GM12878 (cell line): Measurements from ENCODE around the gene ZNF823. TPM values are rescaled to one million over a fixed set of nuclear protein-coding genes. Genes with fewer than 3 reads are reported as not detected.
A peak's percentile ranks its signal among the peaks of the same experiment; 100 is the strongest.

Source experiments
- ATAC-seq: fragments of 200-7000 bp; cut with Tn5 transposase; 3 replicates; pipeline ENCODE4 v1.9.1; 2020; ENCODE audit warnings: mild to moderate bottlenecking, moderate library complexity
- BruUV-seq: library from RNA; stranded (reverse); fragments of 400-500 nt; replicated peaks from 2 replicates; lab custom pipeline; 2021; lab: Mats Ljungman, UMichigan
- CTCF ChIA-PET: fragments of 300-600 bp; sonication (Branson Sonifier 250); formaldehyde crosslinking; extraction: SDS; loops from one replicate; lab custom pipeline; 2021; ENCODE audit warnings: inconsistent platforms; lab: Yijun Ruan, JAX
- POLR2A ChIA-PET: fragments of 350-600 bp; formaldehyde crosslinking; extraction: SDS; loops from one replicate; lab custom pipeline; 2021; ENCODE audit warnings: inconsistent platforms; lab: Charles Lee
- RAD21 ChIA-PET: fragments of 300-600 bp; sonication (Branson Sonifier 250); formaldehyde crosslinking; loops from one replicate; lab custom pipeline; 2023; ENCODE audit warnings: antibody characterized with exemption; ENCODE audit not compliant: unreplicated experiment; lab: Charles Lee
- SMC1A ChIA-PET: fragments of 300-600 bp; sonication (Branson Sonifier 250); formaldehyde crosslinking; loops from one replicate; lab custom pipeline; 2023; ENCODE audit not compliant: unreplicated experiment, uncharacterized antibody; lab: Charles Lee
- DNase-seq: peaks from one replicate; pipeline ENCODE4 v3.0.0-alpha.2; 2011; ENCODE audit warnings: low read depth, low spot score
- FAIRE-seq: peaks from 3 replicates; lab custom pipeline; 2011; peaks lifted over from hg19 to GRCh38; lab: Jason Lieb, UNC
- H2AFZ ChIP-seq: 2 replicates; pipeline ENCODE4 v1.6.0; 2011; ENCODE audit warnings: low read depth, low read length, control low read depth; ENCODE audit not compliant: control insufficient read depth
- H3K27ac ChIP-seq: 2 replicates; pipeline ENCODE4 v1.5.1; 2011; ENCODE audit warnings: control low read depth; ENCODE audit not compliant: control insufficient read depth, insufficient read depth
- H3K27me3 ChIP-seq, 2 experiments: replicated peaks in 1 of 2; 2 replicates each; pipeline versions ENCODE4 v1.6.0 to v1.6.1; 2011; ENCODE audit warnings: low read length in 1 of 2; ENCODE audit not compliant: control insufficient read depth in 2 of 2, insufficient read depth in 2 of 2
- H3K36me3 ChIP-seq, 2 experiments: 2 replicates each; pipeline ENCODE4 v1.5.1; 2011; ENCODE audit warnings: low read length in 1 of 2; ENCODE audit not compliant: control insufficient read depth in 2 of 2, insufficient read depth in 2 of 2
- H3K4me1 ChIP-seq: 2 replicates; pipeline ENCODE4 v1.6.1; 2011; ENCODE audit warnings: mild to moderate bottlenecking, low read length, moderate library complexity, mixed read lengths; ENCODE audit not compliant: control insufficient read depth, insufficient read depth
- H3K4me2 ChIP-seq: 2 replicates; pipeline ENCODE4 v1.6.0; 2011; ENCODE audit warnings: control low read depth; ENCODE audit not compliant: control insufficient read depth, insufficient read depth
- H3K4me3 ChIP-seq: fragments of 200-600 bp; sonication (generic); 2 replicates; pipeline ENCODE4 v1.5.1; 2016
- H3K79me2 ChIP-seq: 2 replicates; pipeline ENCODE4 v1.6.0; 2011; ENCODE audit warnings: low read length; ENCODE audit not compliant: control insufficient read depth, insufficient read depth
- H3K9ac ChIP-seq: 2 replicates; pipeline ENCODE4 v1.8.0; 2011; ENCODE audit warnings: low read length, control low read depth, mixed read lengths; ENCODE audit not compliant: control insufficient read depth, insufficient read depth
- H3K9me3 ChIP-seq: replicated peaks from 3 replicates; pipeline ENCODE4 v1.5.1; 2011; ENCODE audit warnings: mild to moderate bottlenecking, low read length; ENCODE audit not compliant: control insufficient read depth, insufficient read depth
- H4K20me1 ChIP-seq: 2 replicates; pipeline ENCODE4 v1.6.0; 2011; ENCODE audit not compliant: control insufficient read depth, insufficient read depth
- ATF7 ChIP-seq: fragments of 450-650 bp; IDR thresholded peaks from 2 replicates; pipeline ENCODE4 v1.6.1; 2016; ENCODE audit warnings: low read depth, mild to moderate bottlenecking
- CTCF ChIP-seq, 3 experiments: IDR thresholded peaks in 2 of 3; conservative IDR thresholded peaks in 1 of 3; 2 replicates each; pipeline ENCODE4 v1.5.1; 2011; ENCODE audit warnings: low read depth in 3 of 3, low read length in 3 of 3, mild to moderate bottlenecking in 3 of 3, control low read depth in 2 of 3, moderate library complexity in 2 of 3, inconsistent platforms in 1 of 3, mixed read lengths in 1 of 3; ENCODE audit not compliant: control insufficient read depth in 2 of 3, insufficient read depth in 1 of 3; ENCODE audit errors: extremely low read depth in 1 of 3
- EGR1 ChIP-seq, 2 experiments: IDR thresholded peaks; 1 replicate in 1 of 2; 2 replicates in 1 of 2; pipeline ENCODE4 v1.6.1; 2011 to 2012; ENCODE audit warnings: low read depth in 2 of 2, low read length in 2 of 2, borderline replicate concordance in 1 of 2, mild to moderate bottlenecking in 1 of 2, moderate library complexity in 1 of 2
- EZH2 ChIP-seq: IDR thresholded peaks from 2 replicates; pipeline ENCODE4 v1.6.1; 2012; ENCODE audit warnings: low read depth, mild to moderate bottlenecking, control low read depth, inconsistent platforms, low read length, borderline replicate concordance; ENCODE audit not compliant: control insufficient read depth
- FOXK2 ChIP-seq: fragments of 450-650 bp; IDR thresholded peaks from 2 replicates; pipeline ENCODE4 v1.6.1; 2017; ENCODE audit warnings: mild to moderate bottlenecking, moderate library complexity
- IRF5 ChIP-seq: fragments of 450-650 bp; IDR thresholded peaks from 2 replicates; pipeline ENCODE4 v1.6.1; 2017; ENCODE audit warnings: borderline replicate concordance
- NBN ChIP-seq: fragments of 450-650 bp; IDR thresholded peaks from 2 replicates; pipeline ENCODE4 v1.6.1; 2016
- POLR2AphosphoS2 ChIP-seq: IDR thresholded peaks from 2 replicates; pipeline ENCODE4 v1.6.1; 2011; ENCODE audit warnings: low read depth, mild to moderate bottlenecking, low read length, improper control_type of control experiment, moderate library complexity
- SMAD5 ChIP-seq: IDR thresholded peaks from 2 replicates; pipeline ENCODE4 v1.6.1; 2016; ENCODE audit warnings: antibody characterized with exemption, low read depth
- SMC3 ChIP-seq: IDR thresholded peaks from 2 replicates; pipeline ENCODE4 v1.6.1; 2011; ENCODE audit warnings: low read length, improper control_type of control experiment, borderline replicate concordance
- TAF1 ChIP-seq: IDR thresholded peaks from 2 replicates; pipeline ENCODE4 v1.6.1; 2011; ENCODE audit warnings: mild to moderate bottlenecking, low read depth, low read length, borderline replicate concordance
- TARDBP ChIP-seq: IDR thresholded peaks from 2 replicates; pipeline ENCODE4 v1.6.1; 2016; ENCODE audit warnings: borderline replicate concordance
- YY1 ChIP-seq: IDR thresholded peaks from 2 replicates; pipeline ENCODE4 v1.6.1; 2011; ENCODE audit warnings: low read depth, mild to moderate bottlenecking, low read length
- ZBED1 ChIP-seq: IDR thresholded peaks from 2 replicates; pipeline ENCODE4 v1.6.1; 2016; ENCODE audit warnings: borderline replicate concordance
- ZZZ3 ChIP-seq: IDR thresholded peaks from 2 replicates; pipeline ENCODE4 v1.6.1; 2011; ENCODE audit warnings: low read depth; ENCODE audit not compliant: control insufficient read depth, insufficient read length
- WGBS: methylation state at CpG from one replicate; pipeline ENCODE4 v1.1.6; 2016; ENCODE audit warnings: low lambda C conversion rate; ENCODE audit not compliant: insufficient replicate concordance, insufficient coverage; ENCODE audit errors: missing lambda C conversion rate; 5-methylcytosine and 5-hydroxymethylcytosine counted together
- in situ Hi-C: fragments of 300-500 bp; cut with MboI; formaldehyde crosslinking; loops from 9 replicates; pipeline ENCODE4 v1.14.3; 2018; ENCODE audit warnings: mixed read lengths
- intact Hi-C: fragments of 100-400 bp; cut with micrococcal nuclease; formaldehyde crosslinking; loops from one replicate; pipeline ENCODE4 v1.14.2; 2022; ENCODE audit not compliant: unreplicated experiment
- polyA plus RNA-seq, 11 experiments: library from polyadenylated mRNA; depleted of rRNA in 4 of 11; unstranded in 6 of 11; stranded (reverse) in 5 of 11; fragments of >200 nt; fragmentation: Nextera tagmentation in 4 of 11; fragmentation: Illumina TruSeq in 1 of 11; extraction: Ambion mirVana in 4 of 11; extraction: Trizol in 1 of 11; gene quantifications; 1 replicate in 1 of 11; 2 replicates in 10 of 11; pipeline versions ENCODE4 v1.2.1 to v1.2.3, GENCODE V29; 2011 to 2016; ENCODE audit warnings: inconsistent platforms in 2 of 11, missing spikeins in 2 of 11, low read depth in 1 of 11
- small RNA-seq: library from RNA; depleted of rRNA; stranded (forward); fragments of <200 nt; gene quantifications from one replicate; pipeline ENCODE3, GENCODE V24; 2014
- total RNA-seq, 4 experiments: library from RNA; depleted of rRNA in 3 of 4; stranded (reverse); fragments of >200 nt in 3 of 4; fragmentation: Illumina TruSeq in 1 of 4; extraction: Trizol in 1 of 4; gene quantifications; 2 replicates each; pipeline versions ENCODE4 v1.2.1 to v1.2.3, GENCODE V29; 2013 to 2021

ZNF823 gene
- total and polyA plus RNA-seq, 10 of the 15 experiments (the other 5 are each of a cell fraction or from before 2014, with no cell fraction given): 3.3 to 8.0 (median 4.5) TPM

- TF ChIP-seq ZZZ3 (no peak), IRF5 (no peak), FOXK2 (no peak), TAF1 (no peak), ZBED1 (no peak), NBN (no peak), SMAD5 (no peak), CTCF (IDR thresholded peaks at IDR 0.05 in 2 of 3, conservative IDR thresholded peaks at IDR 0.05 in 1 of 3; ENCODE audit: control insufficient read depth in 2 of 3, extremely low read depth in 1 of 3, insufficient read depth in 1 of 3, low read depth in 3 of 3, low read length in 3 of 3) (peak; percentile 24 to 39 (median 34); a peak in 4 of 6 replicates), EGR1 (IDR thresholded peaks at IDR 0.05; ENCODE audit: borderline replicate concordance in 1 of 2, low read depth in 2 of 2, low read length in 2 of 2) (no peak), TARDBP (no peak), YY1 (no peak), SMC3 (0 out of 2 replicates have a peak, but pooled peaks have one; percentile 13), EZH2 (no peak), POLR2AphosphoS2 (no peak), ATF7 (no peak)
- ChIA-PET RAD21 (no interaction called here), POLR2A (no interaction called here), CTCF (interaction anchor here (0.7 kb wide), 1 partner anchor 13 kb away, joined by 3 read pairs; no protein-coding TSS in a partner anchor), SMC1A (no interaction called here)
- 16% methylated on average over 14 of the region's 14 CpGs for WGBS
- no peak for DNase-seq
- Histone ChIP-seq H4K20me1 (no peaks in the 10 kb centered on the region), H3K79me2 (no peaks in the 10 kb centered on the region), H3K36me3 (no peaks in the 10 kb centered on the region), H3K27me3 (no peaks in the 10 kb centered on the region), H3K4me1 (no peaks in the 10 kb centered on the region), H3K4me2 (0 out of 2 replicates have a peak overlapping the region, but pooled peaks have one; percentile 17), H3K27ac (no peak overlapping the region), H2AFZ (no peak overlapping the region), H3K9ac (no peak overlapping the region), H3K4me3 (no peak overlapping the region), H3K9me3 (peaks cover 3% of the 10 kb centered on the region; the same call in 2 of the 3 replicates)
- no TSS peak for BruUV-seq
- ATAC-seq: no peak
- intact Hi-C loops: no loop called here
- in situ Hi-C loops: no loop called here
- FAIRE-seq: no peak
Observed at GRCh38 chr19:11673608-11674041, 65.1 kb downstream of the ZNF823 start.

Small RNA genes within 50 kb of the gene (small RNA-seq; reads per million reads assigned to genes)
- gene ZNF833P: not detected

Other genes with a start within 250 kb of the ZNF823 start
Only the 7 nearest of the 13 such genes appear.
- 70.0 TPM in 2 replicates for gene ACP5, start 161.3 kb downstream of the ZNF823 start, total RNA-seq (2014; rRNA removed)
- 31.7 and 38.3 TPM in 2 replicates for gene ACP5, start 161.3 kb downstream of the ZNF823 start, total RNA-seq (2014; rRNA removed; fragmentation: Illumina TruSeq; extraction: Trizol)
- 43.6 and 46.9 TPM in 2 replicates for gene ACP5, start 161.3 kb downstream of the ZNF823 start, total RNA-seq (2021)
- gene ACP5, start 161.3 kb downstream of the ZNF823 start, polyA plus RNA-seq (2011; rRNA removed): 3.5 and 5.5 TPM in 2 replicates
- gene ACP5, start 161.3 kb downstream of the ZNF823 start, polyA plus RNA-seq (2014; fragmentation: Illumina TruSeq; extraction: Trizol): 30.4 and 37.6 TPM in 2 replicates
- 1 to 10 TPM; 1.0 to 2.2 TPM for gene ACP5, start 161.3 kb downstream of the ZNF823 start, polyA plus RNA-seq (2014; fragmentation: Nextera tagmentation; extraction: Ambion mirVana)
- gene ACP5, start 161.3 kb downstream of the ZNF823 start, polyA plus RNA-seq (2014; rRNA removed): 73.4 and 78.1 TPM in 2 replicates
- 10 to 100 TPM; 35.9 to 36.0 TPM for gene ACP5, start 161.3 kb downstream of the ZNF823 start, polyA plus RNA-seq (2016; fragmentation: Nextera tagmentation; extraction: Ambion mirVana)
- gene ZNF627, start 141.5 kb downstream of the ZNF823 start, total RNA-seq (2014; rRNA removed): 10.9 and 12.5 TPM in 2 replicates
- 13.6 and 14.1 TPM in 2 replicates for gene ZNF627, start 141.5 kb downstream of the ZNF823 start, total RNA-seq (2014; rRNA removed; fragmentation: Illumina TruSeq; extraction: Trizol)
- gene ZNF627, start 141.5 kb downstream of the ZNF823 start, total RNA-seq (2021): 9.8 and 10.3 TPM in 2 replicates
- 13.7 and 19.8 TPM in 2 replicates for gene ZNF627, start 141.5 kb downstream of the ZNF823 start, polyA plus RNA-seq (2011; rRNA removed)
- 10.6 and 11.4 TPM in 2 replicates for gene ZNF627, start 141.5 kb downstream of the ZNF823 start, polyA plus RNA-seq (2014; fragmentation: Illumina TruSeq; extraction: Trizol)
- gene ZNF627, start 141.5 kb downstream of the ZNF823 start, polyA plus RNA-seq (2014; fragmentation: Nextera tagmentation; extraction: Ambion mirVana): 1 to 10 TPM; 5.1 to 5.4 TPM
- 4.8 and 6.3 TPM in 2 replicates for gene ZNF627, start 141.5 kb downstream of the ZNF823 start, polyA plus RNA-seq (2014; rRNA removed)
- gene ZNF627, start 141.5 kb downstream of the ZNF823 start, polyA plus RNA-seq (2016; fragmentation: Nextera tagmentation; extraction: Ambion mirVana): 10 to 100 TPM in 1 of 2 experiments, 1 to 10 TPM in 1; 9.4 to 10.5 TPM
- gene ZNF441, start 28.1 kb upstream of the ZNF823 start, total RNA-seq (2014; rRNA removed): 4.1 and 4.5 TPM in 2 replicates
- 6.1 and 7.7 TPM in 2 replicates for gene ZNF441, start 28.1 kb upstream of the ZNF823 start, total RNA-seq (2014; rRNA removed; fragmentation: Illumina TruSeq; extraction: Trizol)
- gene ZNF441, start 28.1 kb upstream of the ZNF823 start, total RNA-seq (2021): 3.0 and 4.1 TPM in 2 replicates
- 9.4 and 15.1 TPM in 2 replicates for gene ZNF441, start 28.1 kb upstream of the ZNF823 start, polyA plus RNA-seq (2011; rRNA removed)
- gene ZNF441, start 28.1 kb upstream of the ZNF823 start, polyA plus RNA-seq (2014; fragmentation: Illumina TruSeq; extraction: Trizol): 4.2 and 5.0 TPM in 2 replicates
- 1 to 10 TPM; 1.0 to 1.3 TPM for gene ZNF441, start 28.1 kb upstream of the ZNF823 start, polyA plus RNA-seq (2014; fragmentation: Nextera tagmentation; extraction: Ambion mirVana)
- gene ZNF441, start 28.1 kb upstream of the ZNF823 start, polyA plus RNA-seq (2014; rRNA removed): 2.6 and 4.0 TPM in 2 replicates
- gene ZNF441, start 28.1 kb upstream of the ZNF823 start, polyA plus RNA-seq (2016; fragmentation: Nextera tagmentation; extraction: Ambion mirVana): 1 to 10 TPM; 4.5 to 5.5 TPM
- gene ZNF491, start 59.6 kb upstream of the ZNF823 start, total RNA-seq (2014; rRNA removed): 0.56 and 1.0 TPM in 2 replicates
- gene ZNF491, start 59.6 kb upstream of the ZNF823 start, total RNA-seq (2014; rRNA removed; fragmentation: Illumina TruSeq; extraction: Trizol): 0.58 and 0.69 TPM in 2 replicates
- gene ZNF491, start 59.6 kb upstream of the ZNF823 start, total RNA-seq (2021): 0.26 and 0.51 TPM in 2 replicates
- 0.19 and 0.22 TPM in 2 replicates for gene ZNF491, start 59.6 kb upstream of the ZNF823 start, polyA plus RNA-seq (2011; rRNA removed)
- gene ZNF491, start 59.6 kb upstream of the ZNF823 start, polyA plus RNA-seq (2014; fragmentation: Illumina TruSeq; extraction: Trizol): 0.72 and 1.2 TPM in 2 replicates
- under 1 TPM; 0.18 to 0.49 TPM for gene ZNF491, start 59.6 kb upstream of the ZNF823 start, polyA plus RNA-seq (2014; fragmentation: Nextera tagmentation; extraction: Ambion mirVana)
- 0.28 and 1.4 TPM in 2 replicates for gene ZNF491, start 59.6 kb upstream of the ZNF823 start, polyA plus RNA-seq (2014; rRNA removed)
- under 1 TPM; 0.21 to 0.23 TPM for gene ZNF491, start 59.6 kb upstream of the ZNF823 start, polyA plus RNA-seq (2016; fragmentation: Nextera tagmentation; extraction: Ambion mirVana)
- gene ZNF440, start 75.3 kb upstream of the ZNF823 start, total RNA-seq (2014; rRNA removed): 4.9 and 6.3 TPM in 2 replicates
- gene ZNF440, start 75.3 kb upstream of the ZNF823 start, total RNA-seq (2014; rRNA removed; fragmentation: Illumina TruSeq; extraction: Trizol): 8.2 and 8.9 TPM in 2 replicates
- 3.6 and 7.0 TPM in 2 replicates for gene ZNF440, start 75.3 kb upstream of the ZNF823 start, total RNA-seq (2021)
- gene ZNF440, start 75.3 kb upstream of the ZNF823 start, polyA plus RNA-seq (2011; rRNA removed): 3.6 and 5.4 TPM in 2 replicates
- gene ZNF440, start 75.3 kb upstream of the ZNF823 start, polyA plus RNA-seq (2014; fragmentation: Illumina TruSeq; extraction: Trizol): 4.0 and 5.3 TPM in 2 replicates
- 1 to 10 TPM; 1.3 to 2.1 TPM for gene ZNF440, start 75.3 kb upstream of the ZNF823 start, polyA plus RNA-seq (2014; fragmentation: Nextera tagmentation; extraction: Ambion mirVana)
- gene ZNF440, start 75.3 kb upstream of the ZNF823 start, polyA plus RNA-seq (2014; rRNA removed): 4.8 and 5.6 TPM in 2 replicates
- 1 to 10 TPM; 1.8 to 2.8 TPM for gene ZNF440, start 75.3 kb upstream of the ZNF823 start, polyA plus RNA-seq (2016; fragmentation: Nextera tagmentation; extraction: Ambion mirVana)
- gene ZNF439, start 109.8 kb upstream of the ZNF823 start, total RNA-seq (2014; rRNA removed): 1.2 and 1.8 TPM in 2 replicates
- 2.4 and 2.5 TPM in 2 replicates for gene ZNF439, start 109.8 kb upstream of the ZNF823 start, total RNA-seq (2014; rRNA removed; fragmentation: Illumina TruSeq; extraction: Trizol)
- 1.2 and 1.8 TPM in 2 replicates for gene ZNF439, start 109.8 kb upstream of the ZNF823 start, total RNA-seq (2021)
- 0.53 and 0.79 TPM in 2 replicates for gene ZNF439, start 109.8 kb upstream of the ZNF823 start, polyA plus RNA-seq (2011; rRNA removed)
- gene ZNF439, start 109.8 kb upstream of the ZNF823 start, polyA plus RNA-seq (2014; fragmentation: Illumina TruSeq; extraction: Trizol): 1.4 and 2.2 TPM in 2 replicates
- under 1 TPM; 0.43 to 0.77 TPM for gene ZNF439, start 109.8 kb upstream of the ZNF823 start, polyA plus RNA-seq (2014; fragmentation: Nextera tagmentation; extraction: Ambion mirVana)
- 1.4 and 1.7 TPM in 2 replicates for gene ZNF439, start 109.8 kb upstream of the ZNF823 start, polyA plus RNA-seq (2014; rRNA removed)
- 1 to 10 TPM; 1.1 to 1.2 TPM for gene ZNF439, start 109.8 kb upstream of the ZNF823 start, polyA plus RNA-seq (2016; fragmentation: Nextera tagmentation; extraction: Ambion mirVana)
- 0.51 and 0.65 TPM in 2 replicates for gene ZNF69, start 148.8 kb upstream of the ZNF823 start, total RNA-seq (2014; rRNA removed)
- 0.63 and 0.78 TPM in 2 replicates for gene ZNF69, start 148.8 kb upstream of the ZNF823 start, total RNA-seq (2014; rRNA removed; fragmentation: Illumina TruSeq; extraction: Trizol)
- gene ZNF69, start 148.8 kb upstream of the ZNF823 start, total RNA-seq (2021): 0.37 and 0.38 TPM in 2 replicates
- 0.12 and 0.15 TPM in 2 replicates for gene ZNF69, start 148.8 kb upstream of the ZNF823 start, polyA plus RNA-seq (2011; rRNA removed)
- gene ZNF69, start 148.8 kb upstream of the ZNF823 start, polyA plus RNA-seq (2014; fragmentation: Illumina TruSeq; extraction: Trizol): 0.28 and 0.44 TPM in 2 replicates
- gene ZNF69, start 148.8 kb upstream of the ZNF823 start, polyA plus RNA-seq (2014; fragmentation: Nextera tagmentation; extraction: Ambion mirVana): under 1 TPM; 0.33 to 0.48 TPM
- gene ZNF69, start 148.8 kb upstream of the ZNF823 start, polyA plus RNA-seq (2014; rRNA removed): 0.25 and 0.58 TPM in 2 replicates
- under 1 TPM; 0.50 to 0.63 TPM for gene ZNF69, start 148.8 kb upstream of the ZNF823 start, polyA plus RNA-seq (2016; fragmentation: Nextera tagmentation; extraction: Ambion mirVana)